ENCODE results near the gene PKN3. TPM values are rescaled to one million over a fixed set of nuclear protein-coding genes. Genes with fewer than 3 reads are reported as not detected.

The PKN3 gene
- total RNA-seq, 1 donor = 3.6 TPM

DNA sequence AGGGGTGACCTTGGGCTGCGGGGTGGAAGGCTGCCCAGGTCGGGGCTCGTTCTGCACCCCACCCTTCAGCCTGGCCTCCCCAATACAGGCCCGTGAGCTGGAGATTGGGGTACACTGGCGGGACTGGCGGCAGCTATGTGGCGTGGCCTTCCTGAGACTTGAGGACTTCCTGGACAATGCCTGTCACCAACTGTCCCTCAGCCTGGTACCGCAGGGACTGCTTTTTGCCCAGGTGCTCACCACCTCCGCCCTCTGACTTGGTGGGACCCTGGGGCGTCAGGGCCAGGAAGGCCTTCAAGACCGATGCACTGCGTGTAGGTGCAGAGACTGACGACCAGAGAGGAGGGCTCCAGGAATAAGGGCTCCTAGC lies 11.1 kb downstream of the PKN3 start:
- TF ChIP-seq, protein P1, sequence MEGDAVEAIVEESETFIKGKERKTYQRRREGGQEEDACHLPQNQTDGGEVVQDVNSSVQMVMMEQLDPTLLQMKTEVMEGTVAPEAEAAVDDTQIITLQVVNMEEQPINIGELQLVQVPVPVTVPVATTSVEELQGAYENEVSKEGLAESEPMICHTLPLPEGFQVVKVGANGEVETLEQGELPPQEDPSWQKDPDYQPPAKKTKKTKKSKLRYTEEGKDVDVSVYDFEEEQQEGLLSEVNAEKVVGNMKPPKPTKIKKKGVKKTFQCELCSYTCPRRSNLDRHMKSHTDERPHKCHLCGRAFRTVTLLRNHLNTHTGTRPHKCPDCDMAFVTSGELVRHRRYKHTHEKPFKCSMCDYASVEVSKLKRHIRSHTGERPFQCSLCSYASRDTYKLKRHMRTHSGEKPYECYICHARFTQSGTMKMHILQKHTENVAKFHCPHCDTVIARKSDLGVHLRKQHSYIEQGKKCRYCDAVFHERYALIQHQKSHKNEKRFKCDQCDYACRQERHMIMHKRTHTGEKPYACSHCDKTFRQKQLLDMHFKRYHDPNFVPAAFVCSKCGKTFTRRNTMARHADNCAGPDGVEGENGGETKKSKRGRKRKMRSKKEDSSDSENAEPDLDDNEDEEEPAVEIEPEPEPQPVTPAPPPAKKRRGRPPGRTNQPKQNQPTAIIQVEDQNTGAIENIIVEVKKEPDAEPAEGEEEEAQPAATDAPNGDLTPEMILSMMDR (IDR thresholded peaks at IDR 0.05; ENCODE audit: insufficient read depth, low read length) = no peak
- no peak for DNase-seq (ENCODE audit: low read depth)
- H3K4me3 ChIP-seq (ENCODE audit: low read depth, low read length) = no peak overlapping the region

DNA sequence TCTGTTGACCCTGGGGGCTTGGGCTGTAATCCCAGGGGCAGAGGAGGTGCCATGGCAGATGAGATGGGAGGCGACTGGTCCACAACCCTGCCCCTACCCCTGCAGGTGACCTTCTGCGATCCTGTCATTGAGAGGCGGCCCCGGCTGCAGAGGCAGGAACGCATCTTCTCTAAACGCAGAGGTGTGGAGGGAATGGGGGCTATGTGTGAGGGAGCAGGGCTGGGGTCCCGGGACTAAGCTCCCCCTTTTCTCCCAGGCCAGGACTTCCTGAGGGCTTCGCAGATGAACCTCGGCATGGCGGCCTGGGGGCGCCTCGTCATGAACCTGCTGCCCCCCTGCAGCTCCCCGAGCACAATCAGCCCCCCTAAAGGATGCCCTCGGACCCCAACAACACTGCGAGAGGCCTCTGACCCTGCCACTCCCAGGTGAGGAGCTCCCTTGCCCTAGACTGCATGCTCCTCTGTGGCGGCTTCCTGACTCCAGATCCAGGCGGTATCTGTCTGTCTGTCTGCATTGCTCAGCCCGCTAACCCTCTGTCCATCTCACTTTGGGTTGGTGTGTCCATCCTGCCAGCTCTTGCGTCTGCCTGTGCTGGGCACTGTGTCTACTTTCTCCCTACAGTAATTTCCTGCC lies 11.8 kb downstream of the PKN3 start:
- TF ChIP-seq, protein P1 (IDR thresholded peaks at IDR 0.05; ENCODE audit: insufficient read depth, low read length) = no peak
- no peak for DNase-seq (ENCODE audit: low read depth)
- H3K4me3 ChIP-seq (ENCODE audit: low read depth, low read length) = no peak overlapping the region

DNA sequence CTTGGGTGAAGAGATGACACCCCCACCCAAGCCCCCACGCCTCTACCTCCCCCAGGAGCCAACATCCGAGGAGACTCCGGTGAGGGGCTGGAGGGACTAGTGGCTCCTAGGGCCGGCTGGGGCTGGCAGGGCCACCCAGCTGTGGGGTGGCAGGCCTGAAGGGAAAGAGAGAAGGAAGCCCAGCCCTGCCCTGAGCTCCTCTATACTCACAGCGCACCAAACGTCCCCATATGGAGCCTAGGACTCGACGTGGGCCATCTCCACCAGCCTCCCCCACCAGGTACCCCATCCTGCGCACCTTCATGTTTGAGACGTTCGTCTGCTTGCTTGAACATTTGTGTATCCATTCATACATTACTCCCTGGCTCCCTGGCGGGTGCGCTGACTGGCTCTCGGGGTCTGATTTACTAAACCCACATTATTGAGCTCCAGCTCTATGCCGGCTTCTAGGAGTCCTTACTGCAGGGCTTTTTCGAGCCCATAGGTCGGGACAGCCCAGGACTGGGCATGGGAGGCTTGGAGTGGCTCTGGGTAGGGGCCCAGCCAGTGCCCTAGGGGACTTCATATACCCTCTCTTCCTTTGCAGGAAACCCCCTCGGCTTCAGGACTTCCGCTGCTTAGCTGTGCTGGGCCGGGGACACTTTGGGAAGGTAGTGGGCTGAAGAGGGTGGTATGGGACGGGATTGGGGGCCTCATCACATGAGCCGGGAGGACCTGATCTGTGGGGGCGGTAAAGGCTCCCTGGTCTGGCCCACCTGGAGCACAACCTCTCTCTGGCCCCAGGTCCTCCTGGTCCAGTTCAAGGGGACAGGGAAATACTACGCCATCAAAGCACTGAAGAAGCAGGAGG lies 12.5 kb downstream of the PKN3 start:
- DNase-seq (ENCODE audit: low read depth) = no peak
- TF ChIP-seq, protein P1 (IDR thresholded peaks at IDR 0.05; ENCODE audit: insufficient read depth, low read length) = no peak
- H3K4me3 ChIP-seq (ENCODE audit: low read depth, low read length) = no peak overlapping the region

DNA sequence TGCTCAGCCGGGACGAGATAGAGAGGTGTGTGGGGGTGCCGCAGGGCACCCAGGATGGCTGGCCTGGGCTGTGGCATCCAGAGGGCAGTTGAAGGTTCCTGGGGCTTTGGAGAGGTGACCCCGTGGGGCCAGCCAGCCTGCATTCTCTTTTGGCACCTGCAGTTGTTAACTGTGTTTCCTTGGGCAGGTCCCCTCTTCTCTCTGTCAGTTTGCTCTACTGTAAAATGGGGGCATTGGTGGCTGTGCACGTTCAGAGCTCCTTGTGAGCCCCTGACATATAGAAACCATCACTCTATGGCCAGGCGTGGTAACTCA lies 13.1 kb downstream of the PKN3 start:
- TF ChIP-seq, protein P1 (IDR thresholded peaks at IDR 0.05; ENCODE audit: insufficient read depth, low read length) = no peak
- no peak for DNase-seq (ENCODE audit: low read depth)
- no peak overlapping the region for H3K4me3 ChIP-seq (ENCODE audit: low read depth, low read length)

DNA sequence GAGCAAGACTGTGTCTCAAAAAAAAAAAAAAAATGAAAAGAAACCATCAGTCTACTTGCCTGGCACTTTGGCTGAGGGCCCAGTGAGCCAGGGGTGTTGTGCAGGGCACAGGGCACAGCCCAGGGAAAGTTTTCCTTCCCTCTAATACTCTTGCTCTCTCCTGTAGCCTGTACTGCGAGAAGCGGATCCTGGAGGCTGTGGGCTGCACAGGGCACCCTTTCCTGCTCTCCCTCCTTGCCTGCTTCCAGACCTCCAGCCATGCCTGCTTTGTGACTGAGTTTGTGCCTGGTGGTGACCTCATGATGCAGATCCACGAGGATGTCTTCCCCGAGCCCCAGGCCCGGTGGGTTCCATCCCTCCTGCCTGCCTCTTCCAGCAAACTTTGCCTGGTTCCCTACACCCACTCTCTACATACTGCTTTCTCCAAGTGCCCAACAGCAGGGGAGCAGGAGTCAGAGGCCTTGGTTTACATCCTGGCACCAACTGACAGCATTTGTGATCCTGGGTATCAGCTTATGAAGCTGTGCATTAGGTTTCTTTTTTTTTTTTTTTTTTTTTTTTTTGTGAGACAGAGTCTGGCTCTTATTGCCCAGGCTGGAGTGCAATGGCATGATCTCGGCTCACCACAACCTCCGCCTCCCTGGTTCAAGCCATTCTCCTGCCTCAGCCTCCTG lies 14.4 kb downstream of the PKN3 start:
- TF ChIP-seq, protein P1 (IDR thresholded peaks at IDR 0.05; ENCODE audit: insufficient read depth, low read length) = no peak
- DNase-seq (ENCODE audit: low read depth) = no peak
- no peak overlapping the region for H3K4me3 ChIP-seq (ENCODE audit: low read depth, low read length)

DNA sequence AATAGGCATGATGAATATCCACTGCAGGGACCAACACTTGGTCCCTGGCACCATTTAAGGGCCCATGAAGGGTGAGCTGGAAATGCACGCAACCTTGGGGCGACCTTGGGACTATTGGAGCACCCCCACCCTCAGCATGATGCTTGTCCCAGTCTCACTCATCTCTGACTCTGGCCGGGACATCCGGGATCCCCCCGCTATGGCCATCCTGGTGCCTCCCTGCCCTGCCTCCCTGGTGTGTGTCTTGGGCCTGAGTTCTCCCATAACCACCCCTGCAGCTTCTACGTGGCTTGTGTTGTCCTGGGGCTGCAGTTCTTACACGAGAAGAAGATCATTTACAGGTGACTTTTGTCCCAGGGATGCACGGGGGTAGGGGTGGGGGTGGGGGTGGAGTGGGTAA lies 15.7 kb downstream of the PKN3 start:
- TF ChIP-seq, protein P1 (IDR thresholded peaks at IDR 0.05; ENCODE audit: insufficient read depth, low read length) = no peak
- H3K4me3 ChIP-seq (ENCODE audit: low read depth, low read length) = no peak overlapping the region
- no peak for DNase-seq (ENCODE audit: low read depth)

All from fibroblast of the aortic adventitia (primary cell).